Measurements from ENCODE around the gene KRTAP12-4.
"Not testable (repeated sequence)": the region's sequence is repeated elsewhere in the genome, so short reads cannot be mapped to it uniquely, and the experiment has no call there.

KRTAP12-4 gene

DNA sequence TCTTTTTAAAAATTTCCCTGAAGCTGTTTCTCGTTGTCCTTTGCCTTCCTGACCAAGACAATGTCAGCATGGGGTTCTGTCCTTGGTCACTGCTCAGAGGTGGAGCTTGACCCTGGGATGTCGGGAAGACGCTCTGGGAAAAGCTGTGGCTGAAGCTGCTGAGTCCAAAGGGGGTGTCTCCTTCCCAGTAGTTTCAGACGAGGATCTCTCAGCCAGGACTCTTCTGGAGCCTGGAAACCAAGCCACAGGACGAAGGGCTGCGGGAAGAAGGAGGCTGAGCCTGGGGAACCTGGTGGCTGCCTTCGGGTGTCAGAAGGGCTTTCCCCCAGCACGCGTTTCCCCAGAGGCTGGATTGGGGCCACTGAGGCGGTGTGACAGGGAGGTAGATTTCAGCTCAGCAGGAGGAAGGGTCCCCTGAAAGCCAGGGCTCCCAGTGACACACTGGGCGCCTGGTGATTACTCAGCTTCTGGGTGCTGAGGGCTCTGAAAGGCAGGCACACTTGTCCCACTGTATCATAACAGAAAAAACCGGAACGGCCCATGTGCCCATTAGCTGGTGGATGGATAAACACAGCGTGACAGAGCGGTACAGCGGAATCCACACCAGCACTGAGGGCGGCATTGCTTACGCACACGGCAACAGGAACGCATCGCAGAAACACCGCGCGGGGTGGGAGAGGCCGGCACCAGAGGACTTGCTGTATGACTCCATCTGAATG is 32.5 kb upstream of the KRTAP12-4 start:
- DNase-seq (ENCODE audit: low read depth, low spot score), result no peak

DNA sequence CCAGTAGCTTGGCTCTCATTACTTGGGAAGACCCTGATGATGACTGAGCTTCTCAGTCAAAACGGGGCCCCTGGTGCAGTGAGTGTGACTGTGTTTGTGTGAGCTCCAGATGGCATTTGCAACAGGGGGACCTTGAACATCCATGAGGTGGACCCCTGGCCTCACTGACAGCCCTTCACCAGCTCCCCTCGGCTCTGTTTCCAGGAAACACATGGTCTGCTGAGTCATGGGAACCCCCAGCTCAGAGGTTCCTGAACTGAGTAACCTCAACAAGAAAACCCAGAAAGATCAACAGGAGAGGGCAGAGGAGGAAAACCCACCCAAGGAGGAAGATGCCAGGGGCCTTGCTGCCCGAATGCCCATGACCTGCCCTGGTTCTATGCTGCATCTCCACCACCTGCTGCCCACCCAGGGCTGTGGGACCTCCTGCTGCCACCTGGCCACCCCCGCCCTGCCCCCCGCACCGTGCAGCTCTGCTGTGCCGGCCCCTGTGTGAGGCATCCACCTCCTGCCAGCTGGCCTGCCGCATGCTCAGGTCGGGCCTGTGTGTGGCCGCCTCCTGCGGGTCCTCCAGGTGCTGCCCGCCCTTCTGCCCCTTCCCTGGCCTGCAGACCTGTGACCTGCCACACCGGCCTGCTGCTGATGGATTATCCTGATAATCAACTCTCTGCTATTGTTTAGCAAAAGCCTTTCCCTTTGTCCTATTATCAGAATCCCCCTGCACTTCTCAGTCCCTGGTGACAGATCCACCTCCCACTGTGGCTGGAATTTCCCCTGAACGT is 31.7 kb upstream of the KRTAP12-4 start:
- DNase-seq (ENCODE audit: low read depth, low spot score), result no peak

- not testable (repeated sequence) for DNase-seq (ENCODE audit: low read depth, low spot score)
Measured at GRCh38 chr21:44685050-44685449, 30.6 kb upstream of the KRTAP12-4 start.

- no peak for DNase-seq (ENCODE audit: low read depth, low spot score)
Measured at GRCh38 chr21:44684483-44684882, 30.0 kb upstream of the KRTAP12-4 start.

DNA sequence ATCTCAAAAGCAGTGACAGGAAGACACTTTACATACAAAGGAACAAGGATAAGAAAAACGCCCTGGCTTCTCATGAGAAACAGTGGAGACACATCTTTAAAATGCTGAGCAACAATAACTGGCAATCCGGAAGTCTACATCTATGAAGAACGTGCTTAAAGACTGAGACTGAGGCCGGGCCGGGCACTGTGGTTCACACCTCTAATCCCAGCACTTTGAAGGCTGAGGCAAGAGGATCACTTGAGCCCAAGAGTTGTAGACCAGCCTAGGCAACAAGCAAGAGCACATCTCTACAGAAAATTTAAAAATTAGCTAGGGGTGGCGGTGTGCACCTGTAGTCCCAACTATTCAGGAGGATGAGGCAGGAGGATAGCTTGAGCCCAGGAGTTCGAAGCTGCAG is 29.6 kb upstream of the KRTAP12-4 start:
- no peak for DNase-seq (ENCODE audit: low read depth, low spot score)

- no peak for DNase-seq (ENCODE audit: low read depth, low spot score)
Measured at GRCh38 chr21:44682580-44683151, 28.2 kb upstream of the KRTAP12-4 start.

GRCh38 chr21:44681861-44682579 is 27.6 kb upstream of the KRTAP12-4 start, which contains the start of gene KRTAP12-1:
TSS of gene KRTAP12-1 (minus strand) at chr21:44682163. CDS start at chr21:44682123, 40 bp downstream.
- no peak for DNase-seq (ENCODE audit: low read depth, low spot score)

DNA sequence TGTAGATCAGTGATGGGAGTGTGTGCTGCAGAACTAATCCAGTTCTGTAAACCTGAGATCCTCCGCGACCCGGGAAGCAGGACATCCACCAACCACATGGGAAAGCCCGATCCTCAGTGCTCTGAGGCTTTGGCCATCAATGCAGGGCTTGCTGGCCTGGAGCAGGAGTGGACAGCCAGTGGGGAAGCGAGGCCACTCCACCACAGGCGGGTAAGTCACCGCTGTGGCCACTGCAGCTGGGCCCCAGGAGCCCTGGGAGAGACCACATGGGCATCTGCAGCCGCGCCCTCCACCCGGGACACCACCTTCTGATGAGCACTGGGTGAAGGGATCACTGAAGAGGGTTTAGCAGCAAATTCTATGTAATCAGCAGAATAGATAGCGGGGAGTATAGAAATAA is 26.7 kb upstream of the KRTAP12-4 start:
- DNase-seq (ENCODE audit: low read depth, low spot score), result no peak

- DNase-seq (ENCODE audit: low read depth, low spot score), result no peak
Measured at GRCh38 chr21:44677881-44678280, 23.4 kb upstream of the KRTAP12-4 start.

- no peak for DNase-seq (ENCODE audit: low read depth, low spot score)
Measured at GRCh38 chr21:44671911-44672310, 17.5 kb upstream of the KRTAP12-4 start.

- no peak for DNase-seq (ENCODE audit: low read depth, low spot score)
Measured at GRCh38 chr21:44670642-44671432, 16.4 kb upstream of the KRTAP12-4 start.

DNA sequence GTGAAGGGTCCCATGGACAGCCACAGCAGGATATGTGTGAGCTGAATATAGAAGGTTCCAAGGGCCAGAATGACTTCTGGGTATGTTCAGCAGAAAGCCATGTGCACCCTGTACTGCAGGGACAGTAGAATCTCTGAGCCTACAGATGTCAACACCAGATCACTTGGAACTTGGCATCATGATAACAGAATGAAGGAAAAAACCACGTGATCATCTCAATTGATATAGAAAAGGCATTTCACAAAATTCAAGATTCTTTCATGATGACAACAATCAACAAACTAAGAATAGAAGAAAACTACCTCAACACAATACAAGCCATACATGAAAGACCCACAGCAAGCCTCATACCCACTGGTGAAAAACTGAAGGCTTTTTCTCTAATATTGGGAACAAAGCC is 13.2 kb upstream of the KRTAP12-4 start:
- DNase-seq (ENCODE audit: low read depth, low spot score), result no peak

- no peak for DNase-seq (ENCODE audit: low read depth, low spot score)
Measured at GRCh38 chr21:44666401-44667320, 12.2 kb upstream of the KRTAP12-4 start, which contains the start of gene KRTAP12-2. TSS of gene KRTAP12-2 (minus strand) at chr21:44666927. CDS start at chr21:44666886, 41 bp downstream.

GRCh38 chr21:44664691-44665090 is 10.2 kb upstream of the KRTAP12-4 start:
- DNase-seq (ENCODE audit: low read depth, low spot score), result no peak

GRCh38 chr21:44661567-44661966 is 7.1 kb upstream of the KRTAP12-4 start:
- DNase-seq (ENCODE audit: low read depth, low spot score), result not testable (repeated sequence)

GRCh38 chr21:44658913-44659595 is 4.6 kb upstream of the KRTAP12-4 start:
- no peak for DNase-seq (ENCODE audit: low read depth, low spot score)

DNA sequence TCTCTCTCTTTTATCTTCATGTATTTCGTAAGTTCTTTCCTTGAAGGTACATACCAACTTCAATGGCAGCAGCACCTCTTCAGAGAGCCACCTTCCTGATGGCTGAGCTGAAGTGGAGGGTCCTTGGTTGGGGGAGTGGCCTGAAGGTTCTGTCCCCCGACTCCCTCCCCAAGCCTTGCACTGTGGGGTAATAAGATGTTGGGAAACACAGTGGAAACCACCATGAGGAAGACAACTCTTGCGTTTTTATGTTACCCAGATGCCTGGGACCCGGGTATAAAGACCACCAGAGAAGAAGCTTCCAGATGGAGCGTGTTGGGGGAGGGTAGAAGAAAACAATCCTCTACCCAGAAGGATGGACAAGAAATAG is 4.1 kb upstream of the KRTAP12-4 start:
- DNase-seq (ENCODE audit: low read depth, low spot score), result no peak

GRCh38 chr21:44657635-44658540 is 3.4 kb upstream of the KRTAP12-4 start, which contains the start of gene KRTAP12-3:
TSS of gene KRTAP12-3 (plus strand) at chr21:44657932. CDS start at chr21:44657980, 48 bp downstream.
- DNase-seq (ENCODE audit: low read depth, low spot score), result no peak
